Loucy (cell line): ENCODE measurements around the gene CTNNBIP1.

ENCODE experiments used
- EZH2phosphoT487 ChIP-seq: fragments of 200-600 bp; IDR thresholded peaks from 2 replicates; pipeline ENCODE4 v1.6.1; 2018; ENCODE audit warnings: antibody characterized with exemption, mild to moderate bottlenecking, moderate library complexity, borderline replicate concordance
- TF ChIP-seq, protein P1 (sequence below): fragments of 200-600 bp; sonication (generic); conservative IDR thresholded peaks from 2 replicates; pipeline ENCODE4 v1.5.1; 2014; ENCODE audit warnings: mild to moderate bottlenecking, antibody characterized with exemption, low read length

DNA sequence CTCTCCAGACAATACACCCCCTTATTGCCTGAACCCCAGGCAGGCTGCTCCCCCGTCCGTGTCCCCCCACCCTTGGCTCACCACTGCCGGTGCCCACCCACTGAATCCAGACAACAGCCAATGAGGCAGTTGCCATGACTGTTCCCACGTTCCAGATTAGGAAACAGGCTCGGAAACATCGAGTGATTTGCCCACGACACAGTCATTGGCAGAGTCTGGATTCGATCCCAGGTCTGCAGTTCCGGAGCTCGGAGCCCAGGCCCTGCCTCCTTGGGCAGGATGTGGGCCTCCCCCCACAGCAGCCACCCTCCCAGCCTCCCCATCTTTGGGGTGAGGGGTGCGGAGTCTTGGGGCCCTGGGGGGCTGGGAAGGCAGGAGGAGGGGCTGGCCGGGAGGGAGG is 66.0 kb downstream of the CTNNBIP1 start:
- TF ChIP-seq, protein P1, sequence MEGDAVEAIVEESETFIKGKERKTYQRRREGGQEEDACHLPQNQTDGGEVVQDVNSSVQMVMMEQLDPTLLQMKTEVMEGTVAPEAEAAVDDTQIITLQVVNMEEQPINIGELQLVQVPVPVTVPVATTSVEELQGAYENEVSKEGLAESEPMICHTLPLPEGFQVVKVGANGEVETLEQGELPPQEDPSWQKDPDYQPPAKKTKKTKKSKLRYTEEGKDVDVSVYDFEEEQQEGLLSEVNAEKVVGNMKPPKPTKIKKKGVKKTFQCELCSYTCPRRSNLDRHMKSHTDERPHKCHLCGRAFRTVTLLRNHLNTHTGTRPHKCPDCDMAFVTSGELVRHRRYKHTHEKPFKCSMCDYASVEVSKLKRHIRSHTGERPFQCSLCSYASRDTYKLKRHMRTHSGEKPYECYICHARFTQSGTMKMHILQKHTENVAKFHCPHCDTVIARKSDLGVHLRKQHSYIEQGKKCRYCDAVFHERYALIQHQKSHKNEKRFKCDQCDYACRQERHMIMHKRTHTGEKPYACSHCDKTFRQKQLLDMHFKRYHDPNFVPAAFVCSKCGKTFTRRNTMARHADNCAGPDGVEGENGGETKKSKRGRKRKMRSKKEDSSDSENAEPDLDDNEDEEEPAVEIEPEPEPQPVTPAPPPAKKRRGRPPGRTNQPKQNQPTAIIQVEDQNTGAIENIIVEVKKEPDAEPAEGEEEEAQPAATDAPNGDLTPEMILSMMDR, result no peak
- TF ChIP-seq EZH2phosphoT487, result no peak
